ENCODE data around the gene TNFRSF8. TPM values are rescaled to one million over a fixed set of nuclear protein-coding genes. Genes with fewer than 3 reads are reported as not detected.

TNFRSF8 gene
- total RNA-seq, 4 donors from 2014 or later = 0.83 to 2.8 (median 2.3) TPM

DNA sequence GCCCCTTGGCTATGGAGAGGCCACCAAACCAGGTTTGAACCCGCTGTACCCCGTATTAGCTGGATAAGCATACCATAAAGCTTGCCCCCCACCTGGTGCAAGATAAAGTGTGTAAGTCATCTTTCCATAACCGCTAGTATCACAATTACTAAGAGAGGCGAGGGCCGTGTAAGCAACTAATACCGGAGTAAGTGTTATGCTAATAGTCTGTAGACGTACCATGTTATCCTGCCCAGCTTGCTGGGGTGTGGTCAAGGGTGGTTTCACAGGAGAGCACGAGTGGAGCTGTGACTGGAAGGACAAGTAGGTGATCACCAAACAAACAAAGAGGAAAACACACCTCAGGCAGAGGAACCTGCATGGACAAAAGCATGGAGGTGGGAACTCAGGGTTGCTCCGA, 100.1 kb downstream of the TNFRSF8 start:
- TF ChIP-seq POLR2A (IDR thresholded peaks at IDR 0.05; ENCODE audit: low read depth) (no peak), EP300 (IDR thresholded peaks at IDR 0.05) (no peak), POLR2AphosphoS5 (IDR thresholded peaks at IDR 0.05) (no peak)
- TF ChIP-seq, protein P1, sequence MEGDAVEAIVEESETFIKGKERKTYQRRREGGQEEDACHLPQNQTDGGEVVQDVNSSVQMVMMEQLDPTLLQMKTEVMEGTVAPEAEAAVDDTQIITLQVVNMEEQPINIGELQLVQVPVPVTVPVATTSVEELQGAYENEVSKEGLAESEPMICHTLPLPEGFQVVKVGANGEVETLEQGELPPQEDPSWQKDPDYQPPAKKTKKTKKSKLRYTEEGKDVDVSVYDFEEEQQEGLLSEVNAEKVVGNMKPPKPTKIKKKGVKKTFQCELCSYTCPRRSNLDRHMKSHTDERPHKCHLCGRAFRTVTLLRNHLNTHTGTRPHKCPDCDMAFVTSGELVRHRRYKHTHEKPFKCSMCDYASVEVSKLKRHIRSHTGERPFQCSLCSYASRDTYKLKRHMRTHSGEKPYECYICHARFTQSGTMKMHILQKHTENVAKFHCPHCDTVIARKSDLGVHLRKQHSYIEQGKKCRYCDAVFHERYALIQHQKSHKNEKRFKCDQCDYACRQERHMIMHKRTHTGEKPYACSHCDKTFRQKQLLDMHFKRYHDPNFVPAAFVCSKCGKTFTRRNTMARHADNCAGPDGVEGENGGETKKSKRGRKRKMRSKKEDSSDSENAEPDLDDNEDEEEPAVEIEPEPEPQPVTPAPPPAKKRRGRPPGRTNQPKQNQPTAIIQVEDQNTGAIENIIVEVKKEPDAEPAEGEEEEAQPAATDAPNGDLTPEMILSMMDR (IDR thresholded peaks at IDR 0.05) = no peak
- H3K9me3 ChIP-seq = no peaks in the 10 kb centered on the region
- WGBS = 88% methylated on average over 9 of the region's 9 CpGs
- no peak for DNase-seq (ENCODE audit: extremely low spot score)
- H3K4me1 ChIP-seq = peaks cover 28 to 43% (median 35%) of the 10 kb centered on the region in 4 donors
- no peaks in the 10 kb centered on the region for H3K36me3 ChIP-seq
- H3K27me3 ChIP-seq = peaks cover 0 to 22% (median 3%) of the 10 kb centered on the region in 4 donors
- H3K4me3 ChIP-seq = no peak overlapping the region
- H3K27ac ChIP-seq (replicated peaks in 1 of 4) = no peak overlapping the region
- intact Hi-C loops (cut with DNase I) = no loop called here

DNA sequence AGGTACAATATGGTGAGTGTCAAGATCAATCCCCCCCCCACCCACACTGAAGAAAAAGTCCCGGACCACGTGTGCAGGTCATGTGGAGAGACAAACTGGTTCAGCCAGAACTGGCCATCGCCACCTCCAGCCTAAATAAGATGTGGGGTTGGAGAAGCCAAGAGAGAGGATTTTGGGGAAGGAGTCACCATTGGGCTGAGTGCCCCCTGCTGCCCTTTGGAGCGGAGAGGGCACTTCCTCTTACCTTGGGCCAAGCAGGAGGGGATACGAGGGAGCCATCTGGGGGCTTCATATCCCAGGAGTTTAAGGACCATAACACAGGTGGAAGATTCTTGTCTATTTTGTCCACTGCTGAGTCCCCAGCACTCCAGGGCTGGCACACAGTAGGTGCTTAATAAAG, 101.1 kb downstream of the TNFRSF8 start:
- Histone ChIP-seq H3K4me1 (peaks cover 29 to 42% (median 35%) of the 10 kb centered on the region in 4 donors), H3K4me3 (no peak overlapping the region), H3K36me3 (peaks cover 0 to under 1% (median 0%) of the 10 kb centered on the region in 4 donors), H3K27ac (replicated peaks in 1 of 4) (no peak overlapping the region), H3K9me3 (no peaks in the 10 kb centered on the region), H3K27me3 (peaks cover 0 to 32% (median 3%) of the 10 kb centered on the region in 4 donors)
- TF ChIP-seq EP300 (IDR thresholded peaks at IDR 0.05) (no peak), POLR2AphosphoS5 (IDR thresholded peaks at IDR 0.05) (no peak), POLR2A (IDR thresholded peaks at IDR 0.05; ENCODE audit: low read depth) (no peak)
- TF ChIP-seq, protein P1 (IDR thresholded peaks at IDR 0.05) = no peak
- WGBS = 95% methylated on average over 5 of the region's 5 CpGs
- intact Hi-C loops (cut with DNase I) = no loop called here
- no peak for DNase-seq (ENCODE audit: extremely low spot score)

DNA sequence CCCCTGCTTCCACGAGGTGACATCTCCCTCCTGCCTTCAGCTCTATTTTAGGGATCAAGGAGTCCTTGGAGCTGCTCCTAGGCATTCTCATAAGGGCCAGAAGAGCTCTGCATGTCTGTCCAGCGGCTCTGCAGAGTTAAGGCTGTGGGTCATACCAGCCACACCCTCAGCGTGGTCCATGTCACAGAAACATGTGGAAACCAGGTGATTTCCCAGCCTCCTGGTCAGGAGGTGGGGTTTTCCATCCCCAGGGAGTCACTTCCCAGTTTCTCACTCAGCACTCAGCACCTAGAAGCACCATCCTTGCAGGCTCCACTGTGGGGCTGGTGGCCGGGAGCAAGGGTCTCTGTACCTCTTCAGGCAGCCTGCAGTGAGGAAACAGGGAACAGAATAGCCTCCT, 102.2 kb downstream of the TNFRSF8 start:
- no peak for TF ChIP-seq EP300 (IDR thresholded peaks at IDR 0.05)
- TF ChIP-seq POLR2A (IDR thresholded peaks at IDR 0.05; ENCODE audit: low read depth) = no peak
- TF ChIP-seq, protein P1 (IDR thresholded peaks at IDR 0.05) = no peak
- no peak for TF ChIP-seq POLR2AphosphoS5 (IDR thresholded peaks at IDR 0.05)
- intact Hi-C loops (cut with DNase I) = no loop called here
- Histone ChIP-seq H3K9me3 (no peaks in the 10 kb centered on the region), H3K36me3 (peaks cover 0 to 8% (median 4%) of the 10 kb centered on the region in 4 donors), H3K4me3 (no peak overlapping the region), H3K27me3 (peaks cover 0 to 43% (median 3%) of the 10 kb centered on the region in 4 donors), H3K27ac (replicated peaks in 1 of 4) (no peak overlapping the region), H3K4me1 (peaks cover 40 to 53% (median 47%) of the 10 kb centered on the region in 4 donors)
- 83% methylated on average over 2 of the region's 4 CpGs for WGBS
- DNase-seq (ENCODE audit: extremely low spot score) = no peak

DNA sequence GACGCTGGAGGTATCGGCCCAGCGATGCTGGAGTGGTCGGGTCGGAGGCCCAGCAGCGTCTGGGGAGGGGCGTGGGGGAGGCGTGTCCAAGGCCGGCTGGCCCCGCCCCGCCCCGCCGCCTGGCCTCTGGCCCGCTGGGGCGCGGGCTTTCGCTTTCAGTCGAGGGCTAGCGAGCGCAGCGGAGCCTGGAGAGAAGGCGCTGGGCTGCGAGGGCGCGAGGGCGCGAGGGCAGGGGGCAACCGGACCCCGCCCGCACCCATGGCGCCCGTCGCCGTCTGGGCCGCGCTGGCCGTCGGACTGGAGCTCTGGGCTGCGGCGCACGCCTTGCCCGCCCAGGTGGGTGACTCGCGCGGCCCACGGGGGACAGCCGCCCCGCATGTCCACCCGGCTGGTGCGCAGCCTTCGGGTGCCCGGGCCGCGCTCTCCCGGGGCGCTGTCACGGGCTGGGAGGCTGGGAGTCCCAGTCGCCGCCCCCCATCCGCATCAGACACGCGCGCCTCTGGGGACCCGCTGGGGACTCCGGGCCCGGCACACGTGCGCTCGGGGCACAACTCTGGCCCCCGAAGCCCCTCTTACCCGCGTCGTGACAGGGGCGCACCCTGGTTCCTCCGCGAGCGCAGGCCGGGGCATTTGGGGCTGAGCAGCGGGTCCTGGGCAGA, 103.9 kb downstream of the TNFRSF8 start, which contains the start of gene TNFRSF1B:
TSS of gene TNFRSF1B (plus strand) at position 158 of the 659 bp plus-strand sequence. CDS start at position 259, 101 bp downstream.
- peaks cover 37 to 56% (median 46%) of the 10 kb centered on the region in 4 donors for H3K4me1 ChIP-seq
- TF ChIP-seq POLR2A (IDR thresholded peaks at IDR 0.05; ENCODE audit: low read depth) (peak; percentile 58), POLR2AphosphoS5 (IDR thresholded peaks at IDR 0.05) (peak; percentile 85), EP300 (IDR thresholded peaks at IDR 0.05) (no peak)
- TF ChIP-seq, protein P1 (IDR thresholded peaks at IDR 0.05) = no peak
- peak within 1 kb of the TSS; percentile 68 to 86 (median 75) for H3K4me3 ChIP-seq
- WGBS = 3% methylated on average over 36 of the region's 79 CpGs
- intact Hi-C loops (cut with DNase I) = no loop called here
- H3K36me3 ChIP-seq = peaks cover 0 to 8% (median 4%) of the 10 kb centered on the region in 4 donors
- DNase-seq (ENCODE audit: extremely low spot score) = no peak
- peaks cover 0 to 47% (median 3%) of the 10 kb centered on the region in 4 donors for H3K27me3 ChIP-seq
- H3K27ac ChIP-seq (replicated peaks in 1 of 4) = peak within 1 kb of the TSS; percentile 78 to 87 (median 84)
- H3K9me3 ChIP-seq = no peaks in the 10 kb centered on the region

All from esophagus muscularis mucosa (tissue), 4 donors.